Testis (tissue), 3 donors: ENCODE results near the gene STIP1. TPM values are rescaled to one million over a fixed set of nuclear protein-coding genes. Genes with fewer than 3 reads are reported as not detected.

ENCODE experiments used
- DNase-seq: peaks from one replicate; pipeline ENCODE4 v3.0.0-alpha.2; 2019
- H3K27ac ChIP-seq, 2 donors: fragments of 200-600 bp; sonication (generic); one replicate each; pipeline ENCODE4 v1.5.1; 2019
- H3K27me3 ChIP-seq: fragments of 200-600 bp; sonication (generic); one replicate; pipeline ENCODE4 v1.5.1; 2019
- H3K36me3 ChIP-seq: fragments of 200-600 bp; sonication (generic); one replicate; pipeline ENCODE4 v1.5.1; 2017; ENCODE audit warnings: low read depth; ENCODE audit errors: missing control alignments
- H3K4me1 ChIP-seq: fragments of 200-600 bp; sonication (generic); one replicate; pipeline ENCODE4 v1.5.1; 2019
- H3K4me3 ChIP-seq, 2 donors: fragments of 200-600 bp; sonication (generic); one replicate each; pipeline ENCODE4 v1.5.1; 2017 to 2019
- H3K9me3 ChIP-seq: fragments of 200-600 bp; sonication (generic); one replicate; pipeline ENCODE4 v1.5.1; 2017
- CTCF ChIP-seq, 3 experiments: fragments of 450-650 bp in 2 of 3; fragments of 200-600 bp in 1 of 3; sonication (generic) in 1 of 3; IDR thresholded peaks; one replicate each; pipeline ENCODE4 v1.5.1; 2016 to 2019; ENCODE audit warnings: antibody characterized with exemption in 3 of 3, mild to moderate bottlenecking in 2 of 3, moderate library complexity in 1 of 3
- POLR2A ChIP-seq: fragments of 450-650 bp; IDR thresholded peaks from one replicate; pipeline ENCODE4 v1.6.1; 2017; ENCODE audit warnings: antibody characterized with exemption, mild to moderate bottlenecking, moderate library complexity
- WGBS, 2 donors: methylation state at CpG; one replicate each; pipeline ENCODE4 v1.1.5; 2018; 5-methylcytosine and 5-hydroxymethylcytosine counted together
- intact Hi-C: fragments of 100-400 bp; cut with DNase I; formaldehyde crosslinking; loops from one replicate; pipeline ENCODE4 v1.15.1; 2023; ENCODE audit warnings: low total_unique reads
- polyA plus RNA-seq: library from polyadenylated mRNA; stranded (reverse); fragments of 350-450 nt; fragmentation: Illumina TruSeq; extraction: RNeasy Lipid Tissue Mini Kit (QIAGEN cat#74804); gene quantifications from one replicate; pipeline ENCODE4 v1.2.3, GENCODE V29; 2014; ENCODE audit warnings: low read depth, low replicate concordance; ENCODE audit not compliant: insufficient read depth
- total RNA-seq, 2 donors: library from RNA; depleted of rRNA; stranded (reverse); fragments of >200 nt; gene quantifications; one replicate each; pipeline ENCODE4 v1.2.3, GENCODE V29; 2016

STIP1 gene
- total and polyA plus RNA-seq, 3 donors from 2014 or later: 221 to 267 (median 247) TPM

DNA sequence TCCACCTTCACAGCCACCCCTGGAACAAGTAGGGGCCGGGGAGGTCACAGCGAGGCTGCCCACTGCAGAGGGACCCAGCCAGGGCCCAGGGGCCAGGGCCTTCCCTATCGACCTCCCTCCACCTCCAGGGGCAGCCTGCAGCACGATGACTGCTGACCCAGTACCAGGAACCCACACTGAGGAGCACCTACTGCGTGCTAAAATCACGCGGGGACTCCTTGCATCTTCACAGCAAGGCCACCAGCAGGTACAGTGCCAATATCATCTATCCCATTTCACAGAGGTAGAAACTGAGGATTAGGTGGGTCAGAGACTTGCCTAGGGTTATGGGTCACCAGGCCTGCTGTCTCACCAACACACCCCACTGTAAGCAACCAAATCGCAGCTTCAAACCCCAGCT is 34.6 kb upstream of the STIP1 start:
- Histone ChIP-seq H3K27me3 (no peaks in the 10 kb centered on the region), H3K36me3 (no peaks in the 10 kb centered on the region), H3K27ac (no peak overlapping the region)

GRCh38 chr11:64152841-64153691 is 32.9 kb upstream of the STIP1 start:
- Histone ChIP-seq H3K9me3 (no peaks in the 10 kb centered on the region), H3K4me3 (no peak overlapping the region), H3K27me3 (no peaks in the 10 kb centered on the region), H3K27ac (no peak overlapping the region), H3K36me3 (no peaks in the 10 kb centered on the region), H3K4me1 (peaks cover 23% of the 10 kb centered on the region)
- peak; percentile 73 for DNase-seq
- WGBS, 2 donors: 37 to 40% methylated on average over 14 to 17 of the region's 23 CpGs
- intact Hi-C loops: loop anchor here (10.0 kb wide), 1 partner anchor 318 kb away; the partner anchor contains the start of gene MARK2
- TF ChIP-seq CTCF (IDR thresholded peaks at IDR 0.05) (peak; percentile 92 to 99 (median 95)), POLR2A (no peak)

More for the DNA sequence above, 34.6 kb upstream of the STIP1 start:
- Histone ChIP-seq H3K4me3 (no peak overlapping the region), H3K4me1 (peaks cover 25% of the 10 kb centered on the region), H3K9me3 (no peaks in the 10 kb centered on the region)
- DNase-seq: no peak
- WGBS, 2 donors: 93 to 100% methylated on average over 3 to 8 of the region's 8 CpGs
- no peak for TF ChIP-seq POLR2A
- TF ChIP-seq CTCF (IDR thresholded peaks at IDR 0.05): no peak
- intact Hi-C loops: loop anchor here (10.0 kb wide), 1 partner anchor 317 kb away; the partner anchor contains the start of gene MARK2

DNA sequence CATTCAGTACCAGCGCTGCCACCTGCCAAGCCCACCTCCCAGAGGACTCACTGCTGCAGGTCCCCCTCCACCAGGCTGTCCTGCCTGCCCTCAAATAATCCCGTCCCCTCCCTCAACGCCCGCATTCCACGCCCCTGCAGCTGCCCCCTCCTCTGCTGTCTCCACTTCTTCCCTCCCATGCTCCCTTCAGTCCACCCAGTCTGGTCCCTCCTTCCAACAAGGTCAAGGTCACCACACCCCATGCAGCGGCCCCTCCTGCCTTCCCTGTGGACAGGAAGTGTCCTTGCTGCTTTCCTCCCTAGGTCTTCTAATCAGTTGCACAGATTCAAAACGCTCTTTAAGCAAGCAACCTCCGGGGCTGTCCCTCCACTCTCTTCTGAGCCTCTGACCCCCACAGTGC is 32.2 kb upstream of the STIP1 start:
- H3K9me3 ChIP-seq: no peaks in the 10 kb centered on the region
- no peak overlapping the region for H3K27ac ChIP-seq
- no peak for DNase-seq
- peaks cover 15% of the 10 kb centered on the region for H3K4me1 ChIP-seq
- 38 to 51% methylated on average over 8 of the region's 8 CpGs for WGBS, 2 donors
- H3K4me3 ChIP-seq: no peak overlapping the region
- no peaks in the 10 kb centered on the region for H3K27me3 ChIP-seq
- intact Hi-C loops: loop anchor here (10.0 kb wide), 1 partner anchor 319 kb away; the partner anchor contains the start of gene MARK2
- no peaks in the 10 kb centered on the region for H3K36me3 ChIP-seq
- TF ChIP-seq CTCF (IDR thresholded peaks at IDR 0.05) (no peak), POLR2A (no peak)

DNA sequence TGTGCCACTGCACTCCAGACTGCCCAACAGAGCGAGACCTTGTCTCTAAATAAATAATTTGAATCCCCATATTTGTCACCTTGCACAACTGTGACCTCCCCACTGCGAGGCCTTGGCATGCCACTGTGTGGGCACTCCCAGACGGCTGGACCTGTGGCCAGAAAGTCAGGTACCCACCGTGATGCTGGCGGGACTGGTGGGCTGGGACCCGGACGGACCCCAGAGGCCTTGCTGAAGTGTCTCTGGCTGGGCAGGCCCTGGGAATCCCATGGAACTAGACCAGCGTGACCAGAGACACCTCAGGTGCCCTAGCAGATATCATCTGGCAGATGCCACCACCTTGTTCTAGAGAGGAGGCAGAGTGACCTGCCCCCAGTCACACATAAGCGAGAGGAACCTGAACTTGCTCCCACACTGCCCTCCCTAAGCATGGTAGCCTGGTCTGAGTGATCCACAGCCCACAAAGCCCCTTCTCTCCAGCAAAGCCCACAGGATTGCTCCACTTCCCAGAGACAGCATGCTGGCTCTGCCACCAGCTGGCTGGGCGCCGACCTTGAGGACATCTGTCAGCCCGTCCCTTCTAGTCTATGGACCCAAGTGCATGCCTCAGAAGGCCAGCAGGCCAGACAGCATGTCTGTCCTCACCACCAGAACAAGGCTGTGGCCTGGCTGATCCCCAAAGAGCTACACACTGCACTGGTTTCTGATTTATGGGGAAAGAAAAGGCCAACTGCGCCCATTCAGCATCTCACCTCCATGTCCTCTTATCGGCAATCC is 29.5 kb upstream of the STIP1 start:
- WGBS, 2 donors: 75 to 78% methylated on average over 13 to 14 of the region's 14 CpGs
- Histone ChIP-seq H3K9me3 (no peaks in the 10 kb centered on the region), H3K4me3 (no peak overlapping the region), H3K36me3 (no peaks in the 10 kb centered on the region), H3K27ac (no peak overlapping the region), H3K27me3 (no peaks in the 10 kb centered on the region), H3K4me1 (peaks cover 15% of the 10 kb centered on the region)
- peak; percentile 47 for DNase-seq
- no peak for TF ChIP-seq POLR2A
- TF ChIP-seq CTCF (IDR thresholded peaks at IDR 0.05): no peak
- intact Hi-C loops: loop anchor here (10.0 kb wide), 1 partner anchor 322 kb away; the partner anchor contains the start of gene MARK2
